Stimulated activated CD4-positive, alpha-beta T cell treated with anti-CD3 and anti-CD28 coated beads, Interleukin-12 subunit alpha, Interleukin-12 subunit beta, amount 100 ng/mL, for 48 hours (primary cell): ENCODE data around the gene PITPNB.

ENCODE experiments used
- DNase-seq, 3 donors: peaks; one replicate each; pipeline ENCODE4 v3.0.0-alpha.2; 2020; ENCODE audit warnings: low read depth in 2 of 3, low spot score in 1 of 3

PITPNB gene

GRCh38 chr22:27919222-27919941 is at the start of gene PITPNB:
Gene PITPNB (minus strand): TSS chr22:27919256. CDS start chr22:27919191, 65 bp downstream.
- peak; percentile 97 for DNase-seq

DNA sequence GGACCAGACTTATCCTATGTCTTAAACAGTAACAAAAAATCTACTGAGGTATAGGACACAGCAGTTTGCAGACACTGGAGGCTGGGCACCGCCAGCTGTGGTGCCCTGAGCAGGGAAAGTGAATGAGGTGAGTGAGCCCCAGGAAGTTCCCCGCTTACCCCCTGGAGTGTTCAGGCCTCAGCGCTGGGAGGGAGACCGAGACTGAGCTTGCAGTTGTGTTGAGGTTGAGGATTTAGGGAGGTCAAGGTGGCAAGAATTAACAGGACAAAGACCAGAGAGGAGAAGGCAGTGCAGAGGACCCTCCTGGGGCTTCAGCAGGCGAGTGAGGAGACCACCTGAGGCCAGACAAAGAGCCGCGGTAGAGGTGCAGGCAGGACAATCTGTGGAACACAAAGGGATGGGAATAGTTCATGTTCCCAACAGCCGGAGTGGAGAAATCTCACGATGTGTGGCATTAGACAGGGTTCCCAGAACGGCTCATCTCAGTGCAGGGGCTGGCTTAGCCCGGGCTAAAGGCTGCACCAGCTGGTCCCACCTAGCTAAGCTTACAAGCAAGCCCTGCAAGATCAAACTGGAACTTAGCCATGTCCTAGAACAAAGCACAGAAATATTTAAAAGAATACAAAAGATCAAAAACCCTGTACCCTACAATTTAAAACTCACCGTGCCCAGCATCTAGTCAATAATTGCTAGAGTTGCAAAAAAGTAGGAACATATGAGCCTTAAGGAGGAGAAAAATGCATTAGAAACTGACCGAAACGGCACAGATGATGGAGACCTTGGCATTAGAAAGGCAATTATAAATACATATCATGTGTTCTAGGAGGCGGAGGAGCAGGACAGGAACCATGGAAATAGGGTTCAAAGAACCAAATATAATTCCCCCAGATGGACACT is 47.4 kb upstream of the PITPNB start:
- DNase-seq, result no peak

- no peak for DNase-seq
Observed at GRCh38 chr22:27962268-27963044, 43.4 kb upstream of the PITPNB start.

GRCh38 chr22:27961680-27962079 is 42.6 kb upstream of the PITPNB start:
- no peak for DNase-seq

DNA sequence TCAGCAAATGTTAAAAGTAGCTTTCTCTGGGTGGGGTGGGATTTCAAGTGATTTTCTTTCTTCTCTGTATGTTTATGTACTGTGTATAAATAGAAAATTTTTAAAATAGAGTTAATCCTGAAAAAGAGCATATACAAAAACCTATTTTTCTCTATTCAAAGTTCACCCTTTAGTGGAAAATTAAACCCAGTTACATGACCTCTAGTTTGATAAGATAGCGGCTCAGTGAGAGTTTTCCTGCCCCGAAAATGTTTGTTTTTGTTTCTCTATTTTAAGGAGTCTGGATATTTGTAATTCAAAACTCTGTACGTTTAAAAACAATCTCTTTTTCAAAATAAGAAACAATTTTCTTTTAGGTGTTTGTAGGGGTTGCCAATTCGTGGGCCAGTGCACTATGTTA is 42.1 kb upstream of the PITPNB start:
- no peak for DNase-seq

DNA sequence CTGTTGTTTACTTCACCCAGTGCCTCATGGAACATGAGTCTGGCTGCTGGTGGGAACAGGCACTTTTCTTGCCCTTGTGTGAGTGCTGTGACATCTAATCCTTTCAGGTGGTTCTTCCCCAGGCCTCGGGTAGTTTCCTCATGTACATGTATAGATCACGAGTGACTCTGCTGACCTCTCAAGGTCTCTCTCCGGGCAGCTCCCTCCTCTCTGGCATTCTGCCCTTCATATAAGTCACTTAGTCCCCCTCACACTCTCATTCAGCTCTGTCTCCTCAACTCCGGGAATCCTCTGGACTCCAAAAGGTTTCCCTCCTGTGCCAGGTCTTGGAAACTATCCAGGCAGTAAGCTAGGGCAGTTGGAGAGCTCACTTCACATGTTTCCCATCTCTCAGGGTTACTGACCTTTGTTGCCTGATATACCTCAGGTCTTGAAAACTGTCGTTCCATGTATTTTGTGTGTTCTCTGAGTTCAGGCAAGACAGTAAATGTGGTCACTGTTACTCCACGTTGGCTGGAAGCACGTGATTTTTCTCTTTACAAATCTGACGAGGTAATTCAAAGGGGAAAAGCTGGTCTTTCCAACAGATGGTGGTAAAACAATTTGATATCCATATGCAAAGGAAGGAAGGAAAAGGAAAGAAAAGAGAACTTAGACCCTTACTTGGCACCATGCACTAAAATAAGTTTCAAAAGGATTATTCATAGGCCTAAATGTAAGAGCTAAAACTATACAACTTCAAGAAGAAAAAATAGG is 40.5 kb upstream of the PITPNB start:
- no peak for DNase-seq

- DNase-seq, result no peak
Observed at GRCh38 chr22:27952779-27953178, 33.7 kb upstream of the PITPNB start.

DNA sequence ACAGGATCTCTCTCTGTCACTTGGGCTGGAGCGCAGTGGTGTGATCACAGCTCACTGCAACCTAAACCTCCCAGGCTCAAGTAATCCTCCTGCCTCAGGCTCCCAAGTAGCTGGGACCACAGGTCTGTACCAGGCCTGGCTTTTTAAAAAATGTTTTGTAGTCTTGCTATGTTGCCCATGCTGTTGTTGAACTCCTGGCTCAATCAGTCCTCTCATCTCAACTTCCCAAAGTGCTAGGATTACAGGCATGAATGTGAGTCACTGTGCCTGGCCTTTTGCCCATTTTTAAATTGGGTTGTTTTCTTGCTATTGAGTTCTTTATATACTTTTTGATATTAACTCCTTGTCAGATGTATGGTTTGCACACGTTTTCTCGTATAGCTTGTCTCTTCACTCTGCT is 33.0 kb upstream of the PITPNB start:
- DNase-seq, result no peak

DNA sequence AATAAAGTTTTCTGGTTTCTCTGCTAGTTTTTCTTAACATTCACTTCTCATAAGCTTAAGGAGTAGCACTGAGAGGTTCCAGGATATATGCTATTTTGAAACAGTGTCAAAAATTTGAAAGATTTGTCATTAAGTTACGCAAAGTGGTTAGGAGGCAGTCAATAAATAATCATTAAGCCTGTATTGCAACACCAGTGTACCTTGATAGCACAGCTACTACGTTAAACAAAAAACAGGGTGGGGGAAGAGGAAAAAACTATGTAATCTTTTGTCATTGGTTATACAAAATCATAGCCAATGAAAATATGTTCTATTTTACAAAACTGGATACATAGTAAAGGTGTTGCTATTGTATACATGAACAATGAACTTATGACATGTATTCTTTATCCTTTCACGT is 30.4 kb upstream of the PITPNB start:
- DNase-seq, result no peak

- DNase-seq, result no peak
Observed at GRCh38 chr22:27948569-27948968, 29.5 kb upstream of the PITPNB start.

GRCh38 chr22:27947448-27947847 is 28.4 kb upstream of the PITPNB start:
- DNase-seq, result no peak

GRCh38 chr22:27941143-27941542 is 22.1 kb upstream of the PITPNB start:
- no peak for DNase-seq

GRCh38 chr22:27937453-27937852 is 18.4 kb upstream of the PITPNB start:
- no peak for DNase-seq

DNA sequence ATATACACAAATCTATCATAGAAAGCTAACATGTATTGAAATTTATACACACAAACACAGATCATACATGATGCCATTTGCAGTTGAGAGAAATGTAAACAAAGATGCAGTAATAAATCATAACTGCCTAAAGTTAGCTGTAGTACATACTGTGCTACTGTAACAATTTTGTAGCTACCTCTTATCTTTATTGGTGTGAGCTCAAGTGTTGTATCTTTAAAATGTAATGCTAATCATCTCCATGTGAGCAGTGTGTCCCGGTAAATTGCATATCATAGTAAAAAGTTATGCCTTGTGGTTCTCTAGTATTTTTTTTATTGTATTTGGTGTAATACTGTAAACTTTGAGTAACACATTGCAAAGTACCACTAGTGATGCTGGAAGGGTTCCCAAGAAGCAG is 16.8 kb upstream of the PITPNB start:
- DNase-seq, result no peak

DNA sequence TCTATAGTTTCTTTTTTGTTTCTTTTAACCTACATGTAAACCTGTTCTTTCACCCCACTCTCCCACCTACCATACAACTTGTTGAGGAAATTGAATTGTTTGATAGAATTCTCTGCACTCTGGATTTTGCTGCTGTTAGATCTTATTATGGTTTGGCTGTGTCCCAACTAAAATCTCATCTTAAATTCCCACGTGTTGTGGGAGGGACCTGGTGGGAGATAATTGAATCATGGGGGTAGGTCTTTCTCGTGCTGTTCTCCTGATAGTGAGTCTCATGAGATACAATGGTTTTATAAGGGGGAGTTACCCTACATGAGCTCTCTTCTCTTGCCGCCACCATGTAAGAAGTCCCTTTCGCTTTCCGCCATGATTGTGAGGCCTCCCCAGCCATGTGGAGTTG is 15.0 kb upstream of the PITPNB start:
- no peak for DNase-seq

DNA sequence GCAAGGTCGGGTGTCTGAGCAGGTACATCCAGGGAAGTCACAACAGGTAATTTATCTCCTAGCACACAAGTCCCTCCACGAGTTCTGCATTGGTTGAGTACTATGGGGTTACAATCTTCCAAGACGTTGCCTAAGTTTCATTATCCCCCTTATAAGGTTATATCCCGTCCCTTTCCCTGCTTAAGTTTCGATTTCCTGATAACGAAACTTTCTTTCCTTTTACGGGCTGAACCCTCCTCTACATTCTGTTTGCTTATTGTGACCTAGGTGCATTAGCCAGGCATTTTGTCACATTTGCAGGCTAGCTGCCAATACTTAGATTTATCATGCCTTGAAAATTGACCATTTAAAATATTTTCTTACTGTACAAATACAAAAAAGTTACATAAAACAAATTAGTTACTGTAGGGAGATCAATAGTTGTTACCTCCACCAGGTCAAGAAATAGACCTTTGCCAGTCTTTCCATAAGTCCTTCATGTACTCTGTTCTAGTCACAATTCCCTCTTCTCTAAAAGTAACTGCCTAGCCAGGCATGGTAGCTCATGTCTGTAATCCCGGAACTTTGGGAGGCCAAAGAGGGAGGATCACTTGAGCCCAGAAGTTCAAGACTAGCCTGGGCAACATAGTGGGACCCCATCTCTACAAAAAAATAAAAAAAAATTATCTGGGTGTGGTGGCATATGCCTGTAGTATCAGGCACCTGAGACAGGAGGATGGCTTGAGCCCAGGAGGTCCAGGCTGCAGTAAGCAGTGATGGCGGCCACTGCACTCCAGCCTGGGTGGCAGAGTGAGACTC is 14.3 kb upstream of the PITPNB start:
- DNase-seq, result no peak

DNA sequence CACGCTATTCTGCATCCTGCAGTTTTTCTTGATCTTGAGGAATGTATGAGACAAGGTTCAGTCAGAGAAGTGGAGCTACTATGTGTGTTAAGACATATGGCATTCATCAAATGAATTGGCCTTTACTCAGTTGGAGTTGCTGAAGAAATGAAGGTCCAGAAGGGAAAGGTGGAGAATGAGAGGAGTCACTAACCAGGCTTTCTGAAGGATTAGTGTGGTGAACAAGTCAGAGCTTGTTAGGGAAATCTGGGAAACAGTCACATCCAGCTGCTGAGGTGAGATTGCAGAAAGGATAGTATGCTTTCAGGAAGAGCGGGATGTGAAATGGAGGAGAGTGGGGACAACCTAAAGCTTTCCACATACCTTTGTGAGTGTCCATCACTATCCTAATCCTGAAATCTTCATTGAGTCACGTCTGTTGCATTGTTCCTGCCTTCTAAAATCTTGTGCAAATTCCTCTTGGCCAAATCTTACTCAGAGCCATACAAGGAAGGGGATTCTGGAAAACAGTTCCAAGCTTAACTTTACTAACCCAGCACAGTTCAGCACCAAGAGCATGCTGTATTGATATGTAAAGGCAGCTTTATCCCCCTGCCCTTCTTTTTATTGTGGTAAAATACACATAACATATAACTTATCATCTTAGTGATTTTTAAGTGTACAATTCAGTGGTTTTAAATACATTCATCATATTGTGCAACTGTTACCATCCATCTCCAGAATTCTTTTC is 11.4 kb upstream of the PITPNB start:
- no peak for DNase-seq

- no peak for DNase-seq
Observed at GRCh38 chr22:27927608-27928007, 8.6 kb upstream of the PITPNB start.

DNA sequence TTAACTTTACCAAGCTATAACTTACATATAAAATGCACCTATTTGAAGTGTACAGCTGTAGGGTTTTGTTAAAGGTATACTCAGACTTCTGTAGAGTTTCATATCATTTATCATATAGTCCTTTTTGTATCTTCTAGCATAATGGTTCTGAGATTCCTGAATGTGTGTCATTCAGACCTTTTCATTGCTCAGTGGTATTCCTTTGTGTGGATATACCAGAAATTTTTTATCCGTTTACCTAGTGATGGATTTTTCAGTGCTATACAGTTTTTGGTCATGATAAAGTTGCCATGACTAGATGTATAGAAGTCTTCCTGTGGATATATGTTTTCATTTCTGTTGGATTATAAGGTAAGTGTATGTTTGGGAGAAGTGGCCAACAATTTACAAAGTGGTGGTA is 6.3 kb upstream of the PITPNB start:
- no peak for DNase-seq
